K562 (cell line): ENCODE results near the gene UBA7. TPM values are rescaled to one million over a fixed set of nuclear protein-coding genes. Genes with fewer than 3 reads are reported as not detected.

ENCODE experiments used
- ARID3B ChIP-seq: fragments of 250-450 bp; sonication (Bioruptor Pico); IDR thresholded peaks from 2 replicates; pipeline ENCODE4 v1.4.0; 2020; ENCODE audit warnings: borderline replicate concordance
- CHAMP1 ChIP-seq: fragments of 450-650 bp; IDR thresholded peaks from 2 replicates; pipeline ENCODE4 v1.6.1; 2016; ENCODE audit warnings: mild to moderate bottlenecking
- CREB3 ChIP-seq: fragments of 450-650 bp; conservative IDR thresholded peaks from 2 replicates; pipeline ENCODE4 v1.6.1; 2016; ENCODE audit warnings: missing genetic modification characterization, low read depth, mild to moderate bottlenecking, missing compliant biosample characterization, moderate library complexity
- EZH2 ChIP-seq: IDR thresholded peaks from 2 replicates; pipeline ENCODE4 v1.6.1; 2012; ENCODE audit warnings: low read depth, mild to moderate bottlenecking, inconsistent platforms, low read length, borderline replicate concordance
- KAT7 ChIP-seq: sonication (generic); formaldehyde crosslinking; IDR thresholded peaks from 2 replicates; pipeline ENCODE4 v1.8.0; 2022; ENCODE audit warnings: missing genetic modification reagents, mild to moderate bottlenecking, borderline replicate concordance
- NONO ChIP-seq, 2 experiments: fragments of 200-400 bp in 1 of 2; fragments of 450-650 bp in 1 of 2; formaldehyde crosslinking in 1 of 2; IDR thresholded peaks; 2 replicates each; pipeline ENCODE4 v1.6.1; 2017; ENCODE audit warnings: low read depth in 2 of 2, mild to moderate bottlenecking in 2 of 2, moderate library complexity in 2 of 2, low read length in 1 of 2
- PATZ1 ChIP-seq: fragments of 250-450 bp; sonication (Bioruptor Pico); IDR thresholded peaks from 2 replicates; pipeline ENCODE4 v1.5.0; 2020; ENCODE audit warnings: mild to moderate bottlenecking, borderline replicate concordance
- RB1 ChIP-seq: fragments of 450-650 bp; IDR thresholded peaks from 2 replicates; pipeline ENCODE4 v1.6.1; 2017; ENCODE audit warnings: low read depth, mild to moderate bottlenecking
- TFAP4 ChIP-seq: sonication (generic); formaldehyde crosslinking; IDR thresholded peaks from 2 replicates; pipeline ENCODE4 v1.8.0; 2022; ENCODE audit warnings: missing genetic modification reagents, mild to moderate bottlenecking, moderate library complexity, borderline replicate concordance
- TOE1 ChIP-seq, 2 experiments: fragments of 450-650 bp in 1 of 2; sonication (generic) in 1 of 2; formaldehyde crosslinking in 1 of 2; IDR thresholded peaks; 2 replicates each; pipeline versions ENCODE4 v1.7.1 to v1.8.0; 2016 to 2022; ENCODE audit warnings: borderline replicate concordance in 2 of 2, mild to moderate bottlenecking in 2 of 2, antibody characterized with exemption in 1 of 2, inconsistent platforms in 1 of 2, low read depth in 1 of 2, missing genetic modification reagents in 1 of 2, moderate library complexity in 1 of 2
- ZNF668 ChIP-seq: fragments of 250-450 bp; sonication (Bioruptor Pico); IDR thresholded peaks from 2 replicates; pipeline ENCODE4 v1.8.0; 2022; ENCODE audit warnings: mild to moderate bottlenecking, inconsistent platforms
- polyA plus RNA-seq, 8 experiments: library from polyadenylated mRNA; depleted of rRNA in 4 of 8; stranded (reverse) in 5 of 8; unstranded in 3 of 8; fragments of >200 nt; fragmentation: Nextera tagmentation in 2 of 8; fragmentation: Illumina TruSeq in 1 of 8; extraction: Ambion mirVana in 2 of 8; extraction: Trizol in 1 of 8; gene quantifications; 2 replicates each; pipeline versions ENCODE4 v1.2.1 to v1.2.3, GENCODE V29; 2011 to 2014; ENCODE audit warnings: inconsistent platforms in 1 of 8, missing spikeins in 1 of 8
- total RNA-seq, 7 experiments: library from RNA; depleted of rRNA in 6 of 7; stranded (reverse); fragments of >200 nt in 6 of 7; fragmentation: Illumina TruSeq in 2 of 7; extraction: Trizol in 2 of 7; gene quantifications; 2 replicates each; pipeline versions ENCODE4 v1.2.1 to v1.2.3, GENCODE V29; 2011 to 2021; ENCODE audit warnings: low replicate concordance in 1 of 7

UBA7 gene
- total and polyA plus RNA-seq, 9 of the 15 experiments (the other 6 are each of a cell fraction or from before 2014, with no cell fraction given) = 0.17 to 3.3 (median 2.0) TPM

- TF ChIP-seq ARID3B (no peak), TFAP4 (CRISPR knock-in tag) (no peak), KAT7 (no peak), TOE1 (IDR thresholded peaks at IDR 0.05; ENCODE audit: borderline replicate concordance) (no peak), TOE1 (CRISPR knock-in tag; IDR thresholded peaks at IDR 0.05; ENCODE audit: borderline replicate concordance, low read depth) (no peak), CHAMP1 (no peak), NONO (IDR thresholded peaks at IDR 0.05; ENCODE audit: low read depth in 2 of 2, low read length in 1 of 2) (no peak), ZNF668 (CRISPR knock-in tag) (no peak), EZH2 (no peak), PATZ1 (CRISPR knock-in tag) (no peak), RB1 (no peak), CREB3 (tag) (no peak)
Measured at GRCh38 chr3:49769926-49770325, 43.8 kb downstream of the UBA7 start (continued).
